COLO829 (cell line): Measurements from ENCODE around the gene RAB3IL1.

Experiments
- DNase-seq: peaks from one replicate; pipeline ENCODE4 v3.0.0; 2012; ENCODE audit warnings: low spot score

RAB3IL1 gene

GRCh38 chr11:61919705-61920631 is 2.6 kb upstream of the RAB3IL1 start:
- DNase-seq, result no peak

GRCh38 chr11:61918938-61919704 is 1.8 kb upstream of the RAB3IL1 start:
- DNase-seq, result no peak

DNA sequence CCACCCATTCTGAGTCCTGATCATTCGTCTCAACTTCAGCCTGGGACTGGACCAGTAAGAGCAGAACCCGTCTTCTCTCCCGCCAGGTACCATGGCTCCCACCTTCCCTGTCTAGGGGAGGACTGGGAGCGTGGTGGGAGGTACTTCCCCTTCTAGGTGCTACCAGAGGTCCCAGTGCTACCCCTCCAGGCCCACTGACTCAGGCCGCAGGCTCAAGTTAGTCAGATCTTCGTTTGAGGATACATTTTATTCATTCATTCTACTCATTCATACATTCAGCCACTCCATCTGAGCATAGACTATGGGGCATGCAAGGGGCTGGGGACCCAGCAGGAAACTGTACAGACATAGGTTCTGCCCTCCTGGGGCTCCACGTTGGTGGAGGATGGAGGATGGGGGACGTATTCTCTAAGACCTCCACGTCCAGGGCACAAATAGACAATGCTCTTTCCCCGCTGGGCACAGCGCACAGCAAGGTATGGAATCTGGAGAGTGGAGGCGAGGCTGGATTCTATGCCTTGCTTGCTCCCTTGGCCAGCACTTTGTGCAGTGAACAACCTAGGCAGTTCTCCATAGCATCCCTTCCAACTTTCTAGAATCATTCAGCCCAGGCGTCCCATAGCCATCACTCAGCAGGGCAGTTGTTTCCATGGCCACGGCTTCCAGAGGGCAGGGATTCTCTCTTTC is 1.0 kb upstream of the RAB3IL1 start:
- DNase-seq, result no peak

DNA sequence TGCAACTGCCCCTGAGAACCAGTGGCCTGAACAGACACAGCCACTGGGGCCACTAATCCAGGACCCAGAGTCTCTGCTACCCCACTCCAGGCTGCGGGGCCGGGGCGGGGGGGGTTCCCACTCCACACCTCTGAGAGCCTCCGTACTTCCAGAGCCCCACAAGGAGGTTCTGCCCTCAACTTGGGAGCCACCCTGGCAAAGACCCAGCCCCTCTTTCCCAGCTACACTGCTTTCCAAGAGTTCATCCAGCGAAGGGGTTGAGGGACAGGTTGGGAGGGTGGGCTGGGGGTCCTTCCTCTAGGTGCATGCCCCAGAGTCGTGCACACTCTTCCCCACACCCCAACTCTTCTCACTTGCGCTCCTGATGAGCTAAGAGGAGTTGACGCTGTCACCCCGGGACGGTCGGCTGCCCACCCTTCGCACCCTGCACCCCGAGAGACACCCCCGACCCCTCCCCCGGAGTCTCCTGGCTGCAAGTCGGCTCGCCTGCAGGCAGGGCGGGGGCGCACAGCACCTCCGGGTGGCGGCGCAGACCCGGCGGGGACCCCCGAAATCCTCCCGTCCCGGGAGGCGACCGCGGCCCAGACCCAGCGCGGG is 531 bp downstream of the RAB3IL1 start:
- no peak for DNase-seq

DNA sequence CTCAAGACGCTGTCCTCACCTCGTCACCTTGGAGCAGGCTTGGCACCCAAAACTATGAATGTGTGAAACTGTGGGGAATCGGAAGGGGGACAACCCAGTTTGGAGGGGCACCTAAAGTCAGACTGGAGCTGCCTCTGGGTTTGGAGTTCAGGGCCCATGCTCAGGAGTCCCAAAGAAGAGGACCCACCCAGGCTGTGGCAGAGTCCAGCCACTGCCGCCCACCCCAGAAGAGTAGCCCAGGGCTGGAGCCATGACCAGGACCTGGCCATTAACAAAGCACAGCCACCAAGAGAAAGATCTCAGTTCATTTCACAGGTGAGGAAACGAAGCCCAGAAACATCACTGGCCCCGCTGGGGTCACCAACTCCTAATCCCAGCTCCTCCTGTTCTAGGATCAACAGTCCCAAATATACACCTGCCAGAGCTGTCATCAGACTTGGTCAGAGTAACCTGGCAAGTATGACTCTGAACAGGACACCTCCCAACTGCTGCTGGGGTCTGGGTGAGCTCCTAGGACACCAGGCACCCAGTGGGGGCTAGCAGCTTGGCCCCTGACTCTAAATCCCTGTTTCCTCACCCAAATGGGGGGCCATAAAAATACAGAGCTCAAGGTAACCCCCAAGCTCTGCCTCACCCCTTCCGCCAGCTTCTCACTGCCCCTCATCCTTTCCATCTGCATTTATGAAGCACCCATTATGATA is 2.7 kb downstream of the RAB3IL1 start:
- DNase-seq, result no peak

- DNase-seq, result no peak
These were observed 3.5 kb downstream of the RAB3IL1 start for GRCh38 chr11:61913699-61914395.

DNA sequence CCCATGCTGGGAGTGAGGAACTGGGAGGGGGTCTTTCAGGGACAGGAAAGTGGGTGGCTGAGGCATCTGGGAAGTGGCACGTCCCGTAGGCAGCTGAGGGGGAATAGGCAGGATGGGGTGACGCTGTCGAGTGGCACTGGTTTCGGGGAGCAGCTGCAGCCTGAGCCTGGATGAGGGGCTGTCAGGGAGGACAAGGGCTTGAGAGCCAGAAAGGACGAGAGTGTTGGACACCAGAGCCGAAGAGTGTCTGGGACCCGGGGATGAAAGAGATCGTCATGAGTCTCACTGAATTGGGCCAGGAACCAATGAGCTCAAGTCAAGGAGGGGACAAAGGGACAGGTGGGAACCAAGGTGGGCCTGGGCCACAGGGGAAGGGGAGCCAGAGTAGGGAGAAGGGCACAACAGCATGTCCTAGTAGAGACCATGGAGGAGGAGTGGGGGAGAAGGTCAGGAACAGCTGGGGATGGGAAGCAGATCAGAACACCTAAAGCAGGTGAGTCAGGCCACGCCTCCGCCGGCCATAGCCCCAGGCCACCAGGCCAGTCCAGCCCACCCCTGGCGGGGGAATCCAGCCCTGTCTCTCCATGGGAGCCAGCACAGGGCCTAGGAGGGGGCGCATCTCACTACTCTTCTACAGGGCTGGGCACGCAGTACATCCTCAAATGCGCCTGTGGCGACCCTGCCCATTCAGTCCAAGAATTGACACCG is 4.2 kb downstream of the RAB3IL1 start:
- no peak for DNase-seq

DNA sequence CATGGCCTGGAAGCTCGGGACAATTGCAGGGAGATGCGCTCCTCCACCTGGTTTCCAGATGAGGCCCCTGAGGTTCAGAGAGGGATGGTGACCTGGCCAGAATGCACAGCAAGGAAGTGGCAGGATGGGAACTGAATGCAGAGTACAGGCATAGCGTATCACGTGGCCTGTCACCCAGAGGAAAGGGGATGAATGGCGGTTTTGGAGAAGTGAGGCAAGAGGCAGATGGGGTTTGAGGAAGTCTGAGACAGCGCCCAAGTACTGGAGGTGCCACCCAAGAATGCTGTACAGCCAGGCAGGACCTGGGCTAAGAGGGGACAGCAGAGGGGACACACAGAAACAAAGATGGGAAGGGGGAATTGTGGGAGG is 4.9 kb downstream of the RAB3IL1 start:
- DNase-seq, result no peak

- DNase-seq, result no peak
These were observed 5.5 kb downstream of the RAB3IL1 start for GRCh38 chr11:61911701-61912529.

DNA sequence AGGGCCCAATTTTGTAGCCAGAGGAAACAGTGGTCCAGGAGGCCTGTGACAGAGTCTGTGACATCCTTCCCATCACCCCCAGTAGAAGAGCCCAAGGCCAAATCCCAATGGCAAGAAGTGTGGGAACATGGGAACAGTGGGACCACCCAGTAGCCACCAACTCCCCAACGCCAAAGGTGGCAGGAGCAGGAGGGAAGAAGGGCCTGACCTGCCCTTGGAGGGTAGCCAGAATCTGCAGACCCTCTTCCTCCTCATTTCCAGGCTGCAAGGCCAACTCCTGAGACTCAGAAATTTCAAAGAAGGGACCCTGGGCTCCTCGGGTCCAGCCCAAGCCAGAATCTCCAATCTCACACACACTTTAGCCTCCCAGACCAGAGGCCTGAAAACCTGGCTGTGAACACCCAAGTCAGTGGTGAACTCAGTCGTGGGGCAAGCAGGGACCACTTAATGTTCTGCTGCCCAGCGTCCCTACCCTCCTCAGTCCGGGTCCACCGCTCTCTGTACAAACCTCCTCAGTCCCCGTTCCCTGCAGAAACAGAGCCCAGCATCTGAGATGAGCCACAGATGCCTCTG is 6.2 kb downstream of the RAB3IL1 start:
- no peak for DNase-seq

GRCh38 chr11:61910187-61911127 is 6.9 kb downstream of the RAB3IL1 start:
- DNase-seq, result no peak

- no peak for DNase-seq
These were observed 8.5 kb downstream of the RAB3IL1 start for GRCh38 chr11:61908730-61909316.

DNA sequence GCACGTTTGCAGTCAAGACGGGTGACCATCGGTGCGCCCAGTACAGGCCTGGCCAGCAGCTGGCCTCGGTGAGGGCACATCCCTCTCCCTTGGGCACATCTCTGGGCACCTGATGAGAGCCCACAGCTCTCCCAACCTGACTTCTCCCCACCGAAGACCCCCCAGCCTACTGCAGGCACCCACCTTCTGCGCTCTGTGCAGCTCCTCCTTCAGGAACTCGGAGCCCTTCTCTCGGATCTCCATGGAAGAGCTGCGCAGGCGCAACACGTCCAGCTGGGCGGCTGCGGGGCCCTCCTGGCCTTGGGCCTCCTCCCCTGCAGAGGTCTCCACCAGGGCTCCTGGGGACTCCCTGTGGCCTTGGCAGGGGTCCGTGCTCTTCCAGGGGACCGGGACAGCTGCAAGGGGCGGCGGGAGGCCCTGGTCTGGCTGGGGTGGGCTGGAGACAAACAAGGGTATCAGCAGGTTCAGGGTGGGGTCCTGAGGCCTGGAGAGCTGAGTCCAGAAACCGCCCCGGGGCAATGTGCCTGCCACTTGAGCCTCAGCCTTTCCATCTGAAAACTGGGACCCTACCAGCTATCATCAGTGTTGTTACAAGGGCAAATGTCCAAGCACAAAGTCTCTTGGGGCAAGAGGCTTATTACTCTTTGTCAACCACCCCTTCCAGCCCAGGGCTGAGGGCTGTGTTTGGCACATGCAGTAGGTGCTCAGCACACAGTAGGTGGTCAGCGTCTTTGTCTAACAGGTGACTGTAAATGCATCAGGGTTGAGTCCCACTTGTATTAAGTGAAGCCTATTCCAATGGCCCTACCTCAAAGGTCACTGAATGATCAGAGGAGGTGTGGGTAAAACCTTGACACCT is 9.3 kb downstream of the RAB3IL1 start:
- DNase-seq, result no peak

DNA sequence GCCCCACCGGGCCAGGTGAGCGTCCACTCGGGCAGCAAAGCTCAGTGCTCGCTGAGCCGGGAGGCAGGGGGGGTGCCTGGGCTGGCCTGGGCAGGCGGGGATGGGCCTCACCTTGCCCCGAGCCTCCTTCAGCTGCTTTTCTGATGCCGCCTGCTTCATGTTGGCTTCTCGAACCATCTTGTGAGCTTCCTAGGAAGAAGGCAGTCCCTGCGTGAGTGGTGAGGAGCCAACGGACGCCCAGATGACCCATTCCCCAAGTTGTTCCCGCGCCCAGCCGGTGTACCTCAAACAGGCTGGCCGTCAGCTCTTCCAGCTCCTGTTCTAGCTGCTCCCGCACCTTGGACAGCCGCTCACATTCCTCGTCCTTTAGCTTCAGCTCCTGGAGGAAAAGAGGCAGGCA is 10.1 kb downstream of the RAB3IL1 start:
- DNase-seq, result no peak

- no peak for DNase-seq
These were observed 10.8 kb downstream of the RAB3IL1 start for GRCh38 chr11:61906522-61906909.

GRCh38 chr11:61905801-61906521 is 11.4 kb downstream of the RAB3IL1 start:
- DNase-seq, result no peak
